GM10248 (cell line): Measurements from ENCODE around the gene JADE1.

Experiments
- CTCF ChIA-PET: fragments of 300-600 bp; sonication (Branson Sonifier 250); formaldehyde crosslinking; extraction: SDS; loops from one replicate; lab custom pipeline; 2021; ENCODE audit warnings: antibody characterized with exemption; lab: Yijun Ruan, JAX
- POLR2A ChIA-PET: fragments of 350-650 bp; sonication (Branson Sonifier 250); formaldehyde crosslinking; extraction: SDS; loops from one replicate; lab custom pipeline; 2020; ENCODE audit warnings: antibody characterized with exemption; lab: Yijun Ruan, JAX
- DNase-seq: peaks from one replicate; pipeline ENCODE4 v3.0.0; 2012; ENCODE audit errors: extremely low spot score
- TF ChIP-seq, protein P1 (sequence below): IDR thresholded peaks from 2 replicates; pipeline ENCODE4 v1.5.1; 2012; ENCODE audit warnings: mild to moderate bottlenecking, low read depth; ENCODE audit errors: extremely low read depth, missing control alignments, control extremely low read depth

Gene JADE1

DNA sequence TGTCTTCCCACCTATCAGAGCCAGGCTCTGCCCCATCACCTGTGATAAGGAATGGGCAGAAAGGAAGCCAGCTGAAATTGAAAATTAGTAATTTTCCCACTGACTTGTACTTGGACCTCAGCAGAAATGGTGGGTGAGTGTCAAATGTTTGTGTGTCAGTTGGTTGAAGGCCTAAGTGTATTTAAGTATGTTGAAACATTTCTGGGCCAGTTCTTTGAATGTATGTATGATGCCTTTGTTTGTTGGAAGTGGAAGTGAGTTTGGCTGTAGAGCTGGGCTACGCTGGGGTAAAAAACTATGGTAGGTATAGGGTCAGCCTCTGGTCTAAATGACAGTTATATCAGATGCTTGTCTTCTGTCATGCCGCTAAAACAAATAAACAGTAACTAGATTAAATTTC is 27.7 kb downstream of the JADE1 start:
- ChIA-PET POLR2A (no interaction called here), CTCF (interaction anchor here (0.6 to 3.7 kb wide), 6 partner anchors 14 to 263 kb away, joined by 3 to 16 read pairs (median 3); no protein-coding TSS in a partner anchor)

GRCh38 chr4:128837679-128838078 is 28.2 kb downstream of the JADE1 start:
- TF ChIP-seq, protein P1, sequence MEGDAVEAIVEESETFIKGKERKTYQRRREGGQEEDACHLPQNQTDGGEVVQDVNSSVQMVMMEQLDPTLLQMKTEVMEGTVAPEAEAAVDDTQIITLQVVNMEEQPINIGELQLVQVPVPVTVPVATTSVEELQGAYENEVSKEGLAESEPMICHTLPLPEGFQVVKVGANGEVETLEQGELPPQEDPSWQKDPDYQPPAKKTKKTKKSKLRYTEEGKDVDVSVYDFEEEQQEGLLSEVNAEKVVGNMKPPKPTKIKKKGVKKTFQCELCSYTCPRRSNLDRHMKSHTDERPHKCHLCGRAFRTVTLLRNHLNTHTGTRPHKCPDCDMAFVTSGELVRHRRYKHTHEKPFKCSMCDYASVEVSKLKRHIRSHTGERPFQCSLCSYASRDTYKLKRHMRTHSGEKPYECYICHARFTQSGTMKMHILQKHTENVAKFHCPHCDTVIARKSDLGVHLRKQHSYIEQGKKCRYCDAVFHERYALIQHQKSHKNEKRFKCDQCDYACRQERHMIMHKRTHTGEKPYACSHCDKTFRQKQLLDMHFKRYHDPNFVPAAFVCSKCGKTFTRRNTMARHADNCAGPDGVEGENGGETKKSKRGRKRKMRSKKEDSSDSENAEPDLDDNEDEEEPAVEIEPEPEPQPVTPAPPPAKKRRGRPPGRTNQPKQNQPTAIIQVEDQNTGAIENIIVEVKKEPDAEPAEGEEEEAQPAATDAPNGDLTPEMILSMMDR: no peak
- no peak for DNase-seq
- POLR2A ChIA-PET: no interaction called here
- CTCF ChIA-PET: interaction anchor here (0.8 to 3.7 kb wide), 5 partner anchors 10 to 264 kb away, joined by 3 to 16 read pairs (median 3); no protein-coding TSS in a partner anchor

More for the DNA sequence above, 27.7 kb downstream of the JADE1 start:
- no peak for DNase-seq
- TF ChIP-seq, protein P1: no peak

DNA sequence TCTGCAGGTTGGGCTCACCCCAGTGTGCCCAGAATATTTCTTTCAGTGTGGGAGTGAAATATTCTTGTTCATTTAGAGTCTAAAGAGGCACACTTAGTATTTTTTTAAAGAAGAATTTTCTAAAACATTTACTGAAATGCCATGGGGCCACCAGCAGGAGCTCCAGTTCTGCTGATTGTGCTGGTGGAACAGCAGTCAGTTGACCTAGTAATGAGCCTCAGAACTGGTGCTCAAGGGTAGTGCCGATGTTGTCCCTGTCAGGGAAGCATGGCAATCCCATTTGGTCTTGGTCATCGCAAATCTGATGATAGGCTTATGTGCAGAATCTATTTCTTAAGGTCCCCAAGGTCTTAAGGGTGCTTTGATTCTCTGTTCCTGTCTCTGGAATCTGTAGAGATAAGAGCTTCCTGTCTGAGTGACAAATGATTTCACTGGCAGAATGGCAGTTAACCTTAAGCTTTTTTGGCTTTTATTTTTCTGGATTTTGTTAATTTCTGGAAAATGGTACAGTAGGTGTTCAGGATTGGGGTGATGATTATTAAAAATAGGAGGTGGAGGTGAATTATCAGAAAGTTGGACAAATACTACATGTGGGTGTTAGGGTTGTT is 31.3 kb downstream of the JADE1 start:
- CTCF ChIA-PET: interaction anchor here (0.9 to 3.3 kb wide), 8 partner anchors 8 to 28 kb away, joined by 3 to 11 read pairs (median 3); no protein-coding TSS in a partner anchor
- POLR2A ChIA-PET: no interaction called here
- TF ChIP-seq, protein P1: no peak
- DNase-seq: no peak

DNA sequence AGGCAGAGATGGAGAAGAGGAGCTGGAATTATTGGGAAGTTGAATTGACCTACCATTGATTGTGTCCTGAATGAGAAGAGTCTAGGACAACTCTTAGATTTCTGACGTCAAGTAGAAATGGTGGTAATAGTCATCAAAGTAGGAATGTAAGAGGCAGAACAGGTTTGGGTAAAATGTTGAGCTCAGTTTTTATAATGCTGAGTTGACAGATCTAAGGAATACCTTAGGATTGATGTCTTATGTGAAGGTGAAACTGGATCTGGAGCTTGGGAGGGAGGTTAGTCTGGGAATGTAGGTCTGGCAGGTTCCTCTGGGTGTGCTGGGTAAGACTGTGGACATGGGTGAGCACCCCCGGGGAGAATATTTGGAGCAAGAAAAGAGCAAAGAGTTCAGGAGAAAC is 31.9 kb downstream of the JADE1 start:
- DNase-seq: no peak
- ChIA-PET POLR2A (no interaction called here), CTCF (interaction anchor here (0.9 to 3.3 kb wide), 7 partner anchors 9 to 29 kb away, joined by 3 to 11 read pairs (median 3); no protein-coding TSS in a partner anchor)
- TF ChIP-seq, protein P1: no peak

DNA sequence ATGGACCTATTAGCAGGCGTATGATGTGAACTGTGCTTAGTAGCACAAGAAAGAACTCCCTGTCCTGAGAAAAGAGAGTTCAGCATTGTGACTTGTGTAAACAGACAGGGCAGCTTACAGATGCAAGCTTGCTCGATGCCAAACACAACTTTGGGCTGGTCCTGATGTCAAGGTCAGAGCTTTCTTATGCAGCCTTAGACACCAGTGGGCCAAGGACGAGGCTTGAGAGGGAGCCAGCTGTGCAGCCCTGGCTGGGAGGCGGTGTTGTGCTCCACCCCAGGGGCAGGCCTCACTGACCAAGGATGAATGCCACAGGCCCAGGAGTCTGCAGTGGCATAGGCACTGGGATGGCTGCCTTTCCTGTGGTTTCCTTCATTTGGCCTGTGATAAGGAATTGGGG is 35.4 kb downstream of the JADE1 start:
- ChIA-PET POLR2A (no interaction called here), CTCF (interaction anchor here (1.3 to 1.7 kb wide), 2 partner anchors 11 to 13 kb away, joined by 4 read pairs; no protein-coding TSS in a partner anchor)
- TF ChIP-seq, protein P1: no peak
- DNase-seq: no peak

GRCh38 chr4:128846063-128846462 is 36.6 kb downstream of the JADE1 start:
- no peak for DNase-seq
- TF ChIP-seq, protein P1: no peak
- POLR2A ChIA-PET: no interaction called here
- CTCF ChIA-PET: interaction anchor here (1.2 kb wide), 1 partner anchor 17 kb away, joined by 3 read pairs; no protein-coding TSS in a partner anchor
